TTC549 (cell line): Measurements from ENCODE around the gene WDR7.

Source experiments
- FAIRE-seq: peaks from 2 replicates; lab custom pipeline; 2012; peaks lifted over from hg19 to GRCh38; lab: Jason Lieb, UNC

WDR7 gene

GRCh38 chr18:57050310-57050949 is 399.3 kb downstream of the WDR7 start:
- FAIRE-seq = no peak

GRCh38 chr18:57051021-57051656 is 400.0 kb downstream of the WDR7 start:
- no peak for FAIRE-seq

- FAIRE-seq = no peak
Measured at GRCh38 chr18:57051657-57052044, 400.5 kb downstream of the WDR7 start.

GRCh38 chr18:57052173-57052572 is 401.0 kb downstream of the WDR7 start:
- no peak for FAIRE-seq

- FAIRE-seq = no peak
Measured at GRCh38 chr18:57052759-57053158, 401.6 kb downstream of the WDR7 start.

- FAIRE-seq = no peak
Measured at GRCh38 chr18:57054891-57055290, 403.7 kb downstream of the WDR7 start.

- no peak for FAIRE-seq
Measured at GRCh38 chr18:57057890-57058289, 406.7 kb downstream of the WDR7 start.

GRCh38 chr18:57058734-57059133 is 407.6 kb downstream of the WDR7 start:
- no peak for FAIRE-seq

- FAIRE-seq = no peak
Measured at GRCh38 chr18:57059366-57059765, 408.2 kb downstream of the WDR7 start.

GRCh38 chr18:57060814-57061213 is 409.7 kb downstream of the WDR7 start:
- no peak for FAIRE-seq

- FAIRE-seq = no peak
Measured at GRCh38 chr18:57062178-57062577, 411.0 kb downstream of the WDR7 start.

GRCh38 chr18:57062844-57063243 is 411.7 kb downstream of the WDR7 start:
- no peak for FAIRE-seq

- FAIRE-seq = no peak
Measured at GRCh38 chr18:57063601-57064103, 412.5 kb downstream of the WDR7 start.

- no peak for FAIRE-seq
Measured at GRCh38 chr18:57073501-57074187, 422.5 kb downstream of the WDR7 start.

GRCh38 chr18:57075716-57076400 is 424.7 kb downstream of the WDR7 start:
- no peak for FAIRE-seq

GRCh38 chr18:57077005-57077765 is 426.0 kb downstream of the WDR7 start:
- no peak for FAIRE-seq

GRCh38 chr18:57077786-57078552 is 426.8 kb downstream of the WDR7 start:
- FAIRE-seq = no peak

GRCh38 chr18:57078614-57079013 is 427.5 kb downstream of the WDR7 start:
- FAIRE-seq = no peak

- FAIRE-seq = no peak
Measured at GRCh38 chr18:57080479-57080878, 429.3 kb downstream of the WDR7 start.

GRCh38 chr18:57081899-57082298 is 430.7 kb downstream of the WDR7 start:
- FAIRE-seq = no peak

- no peak for FAIRE-seq
Measured at GRCh38 chr18:57083485-57083884, 432.3 kb downstream of the WDR7 start.
